OCI-LY7 (cell line): ENCODE measurements around the gene FAM229A.

ENCODE experiments used
- EZH2phosphoT487 ChIP-seq: fragments of 200-600 bp; sonication (generic); IDR thresholded peaks from 2 replicates; pipeline ENCODE4 v1.6.1; 2018; ENCODE audit warnings: low read depth, borderline replicate concordance, mild to moderate bottlenecking, mixed run types, antibody characterized with exemption, low read length, moderate library complexity, mixed read lengths
- TF ChIP-seq, protein P1 (sequence below): fragments of 200-600 bp; sonication (generic); conservative IDR thresholded peaks from 2 replicates; pipeline ENCODE4 v1.5.1; 2014; ENCODE audit warnings: mild to moderate bottlenecking, antibody characterized with exemption, low read length, moderate library complexity, mixed read lengths

DNA sequence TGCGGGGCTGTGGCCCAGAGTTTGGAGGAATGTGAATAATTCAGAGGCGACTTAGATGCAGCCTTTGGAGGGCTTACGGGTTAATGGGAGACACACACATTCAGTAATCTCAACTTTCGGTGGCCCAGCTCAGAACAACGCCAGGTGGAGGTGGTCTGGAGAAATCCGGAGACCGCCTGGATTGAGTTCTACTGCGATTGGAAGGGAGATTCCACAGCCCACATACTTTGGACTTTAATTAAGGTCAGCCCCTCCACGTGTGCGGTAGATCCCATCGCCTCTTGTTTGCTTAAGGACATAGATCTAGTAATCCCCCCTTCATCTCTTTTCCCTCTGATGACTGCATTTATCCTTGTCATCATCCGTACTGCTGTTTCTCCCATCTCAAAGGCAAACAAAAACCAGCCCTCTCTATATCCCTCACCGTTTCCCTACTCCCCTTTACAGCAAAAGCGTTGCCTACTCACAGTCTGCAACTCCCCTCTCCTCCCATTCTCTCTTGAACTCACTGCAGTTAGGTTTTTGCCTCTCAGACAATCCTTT lies 32.7 kb upstream of the FAM229A start:
- TF ChIP-seq, protein P1, sequence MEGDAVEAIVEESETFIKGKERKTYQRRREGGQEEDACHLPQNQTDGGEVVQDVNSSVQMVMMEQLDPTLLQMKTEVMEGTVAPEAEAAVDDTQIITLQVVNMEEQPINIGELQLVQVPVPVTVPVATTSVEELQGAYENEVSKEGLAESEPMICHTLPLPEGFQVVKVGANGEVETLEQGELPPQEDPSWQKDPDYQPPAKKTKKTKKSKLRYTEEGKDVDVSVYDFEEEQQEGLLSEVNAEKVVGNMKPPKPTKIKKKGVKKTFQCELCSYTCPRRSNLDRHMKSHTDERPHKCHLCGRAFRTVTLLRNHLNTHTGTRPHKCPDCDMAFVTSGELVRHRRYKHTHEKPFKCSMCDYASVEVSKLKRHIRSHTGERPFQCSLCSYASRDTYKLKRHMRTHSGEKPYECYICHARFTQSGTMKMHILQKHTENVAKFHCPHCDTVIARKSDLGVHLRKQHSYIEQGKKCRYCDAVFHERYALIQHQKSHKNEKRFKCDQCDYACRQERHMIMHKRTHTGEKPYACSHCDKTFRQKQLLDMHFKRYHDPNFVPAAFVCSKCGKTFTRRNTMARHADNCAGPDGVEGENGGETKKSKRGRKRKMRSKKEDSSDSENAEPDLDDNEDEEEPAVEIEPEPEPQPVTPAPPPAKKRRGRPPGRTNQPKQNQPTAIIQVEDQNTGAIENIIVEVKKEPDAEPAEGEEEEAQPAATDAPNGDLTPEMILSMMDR: no peak
- no peak for TF ChIP-seq EZH2phosphoT487
